Neural cell (in vitro differentiated cells): ENCODE results near the gene FHAD1. TPM values are rescaled to one million over a fixed set of nuclear protein-coding genes. Genes with fewer than 3 reads are reported as not detected.

Experiments
- H2AFZ ChIP-seq: fragments of 200-600, 300-800 bp; sonication (generic), shearing (Covaris generic); 2 replicates; pipeline ENCODE4 v1.6.0; 2014; ENCODE audit warnings: low read depth, mild to moderate bottlenecking, antibody characterized with exemption, low read length, moderate library complexity
- H3F3A ChIP-seq: fragments of 200-600 bp; shearing (Covaris generic); 2 replicates; pipeline ENCODE4 v1.6.1; 2016; ENCODE audit warnings: mild to moderate bottlenecking, moderate library complexity, mixed read lengths, antibody characterized with exemption, low read length; ENCODE audit not compliant: insufficient read depth, poor library complexity, severe bottlenecking
- H3K27ac ChIP-seq: fragments of 200-600, 300-800 bp; sonication (generic), shearing (Covaris generic); 2 replicates; pipeline ENCODE4 v1.5.1; 2014; ENCODE audit warnings: mild to moderate bottlenecking, low read length, moderate library complexity
- H3K27me3 ChIP-seq: fragments of 300-800, 200-600 bp; sonication (generic), shearing (Covaris generic); 2 replicates; pipeline ENCODE4 v1.6.0; 2014; ENCODE audit warnings: mild to moderate bottlenecking, low read depth, low read length, moderate library complexity; ENCODE audit not compliant: insufficient read depth
- H3K36me3 ChIP-seq: fragments of 300-800, 200-600 bp; sonication (generic), shearing (Covaris generic); 2 replicates; pipeline ENCODE4 v1.5.1; 2014; ENCODE audit warnings: mild to moderate bottlenecking, antibody characterized with exemption, low read length, moderate library complexity; ENCODE audit not compliant: insufficient read depth
- H3K4me2 ChIP-seq: fragments of 300-800, 200-600 bp; sonication (generic), shearing (Covaris generic); 2 replicates; pipeline ENCODE4 v1.6.0; 2014; ENCODE audit warnings: mild to moderate bottlenecking, low read length
- H3K4me3 ChIP-seq: fragments of 300-800, 200-600 bp; sonication (generic), shearing (Covaris generic); 2 replicates; pipeline ENCODE4 v1.5.1; 2014; ENCODE audit warnings: mild to moderate bottlenecking, low read length, moderate library complexity
- H3K79me2 ChIP-seq: fragments of 200-600 bp; shearing (Covaris generic); replicated peaks from 2 replicates; pipeline ENCODE4 v1.6.0; 2014; ENCODE audit warnings: mild to moderate bottlenecking, low read length, moderate library complexity; ENCODE audit not compliant: insufficient read depth
- H3K9ac ChIP-seq: fragments of 300-800, 200-600 bp; sonication (generic), shearing (Covaris generic); 2 replicates; pipeline ENCODE4 v1.6.1; 2016; ENCODE audit warnings: mild to moderate bottlenecking, low read length, mixed read lengths
- H3K9me2 ChIP-seq: fragments of 200-600 bp; shearing (Covaris generic); 2 replicates; pipeline ENCODE4 v1.6.1; 2016; ENCODE audit warnings: mild to moderate bottlenecking, low read length, mixed read lengths; ENCODE audit not compliant: insufficient read depth
- H3K9me3 ChIP-seq: fragments of 200-600, 300-800 bp; sonication (generic), shearing (Covaris generic); 2 replicates; pipeline ENCODE4 v1.6.1; 2016; ENCODE audit warnings: mild to moderate bottlenecking, mixed run types, low read length, moderate library complexity, mixed read lengths
- H4K20me1 ChIP-seq: fragments of 200-600 bp; shearing (Covaris generic); 2 replicates; pipeline ENCODE4 v1.6.1; 2016; ENCODE audit warnings: mild to moderate bottlenecking, mixed run types; ENCODE audit not compliant: insufficient read depth
- CTCF ChIP-seq: fragments of 450-650 bp; IDR thresholded peaks from 2 replicates; pipeline ENCODE4 v1.5.1; 2014; ENCODE audit warnings: antibody characterized with exemption, mild to moderate bottlenecking, moderate library complexity; ENCODE audit not compliant: poor library complexity, severe bottlenecking
- EP300 ChIP-seq: fragments of 450-650 bp; conservative IDR thresholded peaks from 2 replicates; pipeline ENCODE4 v1.6.1; 2014; ENCODE audit warnings: antibody characterized with exemption, mild to moderate bottlenecking, moderate library complexity; ENCODE audit not compliant: poor library complexity, severe bottlenecking
- EZH2 ChIP-seq: fragments of 200-600, 300-800 bp; shearing (Covaris generic), sonication (generic); IDR thresholded peaks from 2 replicates; pipeline ENCODE4 v1.6.1; 2014; ENCODE audit warnings: antibody characterized with exemption, low read length, borderline replicate concordance, mild to moderate bottlenecking; ENCODE audit not compliant: insufficient read depth, poor library complexity, severe bottlenecking
- RAD21 ChIP-seq: fragments of 450-650 bp; conservative IDR thresholded peaks from 2 replicates; pipeline ENCODE4 v1.6.1; 2014; ENCODE audit warnings: antibody characterized with exemption, mild to moderate bottlenecking, moderate library complexity
- SMC3 ChIP-seq: fragments of 450-650 bp; conservative IDR thresholded peaks from 2 replicates; pipeline ENCODE4 v1.6.1; 2014; ENCODE audit warnings: antibody characterized with exemption, mild to moderate bottlenecking, moderate library complexity; ENCODE audit not compliant: poor library complexity
- TAF1 ChIP-seq: IDR thresholded peaks from 2 replicates; pipeline ENCODE4 v1.6.1; 2012; ENCODE audit warnings: low read depth
- polyA plus RNA-seq: library from polyadenylated mRNA; depleted of rRNA; stranded (reverse); fragments of >200 nt; gene quantifications from 2 replicates; pipeline ENCODE4 v1.2.3, GENCODE V29; 2014
- TF ChIP-seq, protein P1 (sequence below): IDR thresholded peaks from 2 replicates; pipeline ENCODE4 v1.6.1; 2012; ENCODE audit warnings: borderline replicate concordance

FHAD1 gene
- polyA plus RNA-seq, 1 donor from 2014 or later, result 0.46 TPM

DNA sequence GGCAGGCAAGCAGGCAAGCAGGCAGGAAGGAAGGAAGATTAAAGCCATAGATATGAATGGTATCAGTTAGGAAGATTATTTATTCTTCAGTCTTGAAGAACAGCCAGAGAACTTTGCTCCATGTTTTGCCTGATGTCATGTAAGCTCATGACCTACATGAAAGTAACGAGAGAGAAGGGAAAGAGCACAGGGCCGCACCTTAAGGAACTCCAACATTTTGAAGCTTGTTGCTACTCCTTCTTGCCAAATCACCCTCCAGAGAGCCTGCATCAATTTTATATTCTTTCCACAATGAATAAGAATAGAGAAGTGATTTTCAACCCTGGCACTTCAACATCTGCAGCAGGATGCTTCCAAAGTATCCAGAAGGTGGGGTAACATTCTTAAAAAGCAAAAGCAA lies 84.7 kb downstream of the FHAD1 start:
- Histone ChIP-seq H3K4me3 (no peak overlapping the region), H3K4me2 (no peak overlapping the region), H3K27me3 (no peaks in the 10 kb centered on the region), H3K9me3 (no peaks in the 10 kb centered on the region), H3K9me2 (no peaks in the 10 kb centered on the region), H3K79me2 (no peaks in the 10 kb centered on the region), H2AFZ (no peak overlapping the region), H3K27ac (no peak overlapping the region), H3K36me3 (no peaks in the 10 kb centered on the region), H3K9ac (no peak overlapping the region), H4K20me1 (no peaks in the 10 kb centered on the region), H3F3A (no peaks in the 10 kb centered on the region)
- TF ChIP-seq EP300 (no peak), SMC3 (no peak), EZH2 (no peak), CTCF (no peak), TAF1 (no peak)

GRCh38 chr1:15332525-15332924 lies 85.5 kb downstream of the FHAD1 start:
- Histone ChIP-seq H2AFZ (no peak overlapping the region), H3K4me3 (no peak overlapping the region), H3K9ac (no peak overlapping the region), H4K20me1 (no peaks in the 10 kb centered on the region), H3K9me3 (no peaks in the 10 kb centered on the region), H3K27ac (no peak overlapping the region), H3K4me2 (no peak overlapping the region), H3K9me2 (no peaks in the 10 kb centered on the region), H3K27me3 (no peaks in the 10 kb centered on the region), H3K79me2 (no peaks in the 10 kb centered on the region), H3K36me3 (no peaks in the 10 kb centered on the region), H3F3A (no peaks in the 10 kb centered on the region)
- no peak for TF ChIP-seq SMC3
- TF ChIP-seq, protein P1, sequence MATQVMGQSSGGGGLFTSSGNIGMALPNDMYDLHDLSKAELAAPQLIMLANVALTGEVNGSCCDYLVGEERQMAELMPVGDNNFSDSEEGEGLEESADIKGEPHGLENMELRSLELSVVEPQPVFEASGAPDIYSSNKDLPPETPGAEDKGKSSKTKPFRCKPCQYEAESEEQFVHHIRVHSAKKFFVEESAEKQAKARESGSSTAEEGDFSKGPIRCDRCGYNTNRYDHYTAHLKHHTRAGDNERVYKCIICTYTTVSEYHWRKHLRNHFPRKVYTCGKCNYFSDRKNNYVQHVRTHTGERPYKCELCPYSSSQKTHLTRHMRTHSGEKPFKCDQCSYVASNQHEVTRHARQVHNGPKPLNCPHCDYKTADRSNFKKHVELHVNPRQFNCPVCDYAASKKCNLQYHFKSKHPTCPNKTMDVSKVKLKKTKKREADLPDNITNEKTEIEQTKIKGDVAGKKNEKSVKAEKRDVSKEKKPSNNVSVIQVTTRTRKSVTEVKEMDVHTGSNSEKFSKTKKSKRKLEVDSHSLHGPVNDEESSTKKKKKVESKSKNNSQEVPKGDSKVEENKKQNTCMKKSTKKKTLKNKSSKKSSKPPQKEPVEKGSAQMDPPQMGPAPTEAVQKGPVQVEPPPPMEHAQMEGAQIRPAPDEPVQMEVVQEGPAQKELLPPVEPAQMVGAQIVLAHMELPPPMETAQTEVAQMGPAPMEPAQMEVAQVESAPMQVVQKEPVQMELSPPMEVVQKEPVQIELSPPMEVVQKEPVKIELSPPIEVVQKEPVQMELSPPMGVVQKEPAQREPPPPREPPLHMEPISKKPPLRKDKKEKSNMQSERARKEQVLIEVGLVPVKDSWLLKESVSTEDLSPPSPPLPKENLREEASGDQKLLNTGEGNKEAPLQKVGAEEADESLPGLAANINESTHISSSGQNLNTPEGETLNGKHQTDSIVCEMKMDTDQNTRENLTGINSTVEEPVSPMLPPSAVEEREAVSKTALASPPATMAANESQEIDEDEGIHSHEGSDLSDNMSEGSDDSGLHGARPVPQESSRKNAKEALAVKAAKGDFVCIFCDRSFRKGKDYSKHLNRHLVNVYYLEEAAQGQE, result no peak
- TF ChIP-seq EZH2, result no peak

- Histone ChIP-seq H3K9me2 (no peaks in the 10 kb centered on the region), H3K27me3 (no peaks in the 10 kb centered on the region), H3K79me2 (no peaks in the 10 kb centered on the region), H3F3A (no peaks in the 10 kb centered on the region), H3K9me3 (no peaks in the 10 kb centered on the region), H3K27ac (no peak overlapping the region), H3K36me3 (no peaks in the 10 kb centered on the region), H3K4me3 (no peak overlapping the region), H3K9ac (no peak overlapping the region), H2AFZ (no peak overlapping the region), H4K20me1 (no peaks in the 10 kb centered on the region), H3K4me2 (no peak overlapping the region)
- TF ChIP-seq SMC3 (no peak), TAF1 (no peak), RAD21 (no peak)
Observed at GRCh38 chr1:15332952-15333715, 86.1 kb downstream of the FHAD1 start.
